ENCODE data around the gene SCN11A. TPM values are rescaled to one million over a fixed set of nuclear protein-coding genes. Genes with fewer than 3 reads are reported as not detected.

Gene SCN11A
- total and polyA plus RNA-seq, 4 donors = 0.06 to 0.18 (median 0.11) TPM

GRCh38 chr3:39082666-39083313, 31.0 kb upstream of the SCN11A start:
- WGBS = over 99% methylated on average over 4 of the region's 4 CpGs
- DNase-seq (ENCODE audit: low spot score) = no peak
- Histone ChIP-seq H3K4me3 (ENCODE audit: low read depth in 1 of 3, low read length in 3 of 3) (no peak overlapping the region), H3K27me3 (ENCODE audit: control insufficient read depth in 4 of 4, insufficient read depth in 4 of 4, low read length in 3 of 4) (no peaks in the 10 kb centered on the region), H3K4me1 (ENCODE audit: control insufficient read depth in 4 of 4, insufficient read depth in 4 of 4, low read length in 3 of 4) (no peaks in the 10 kb centered on the region), H3K36me3 (ENCODE audit: control insufficient read depth in 4 of 4, insufficient read depth in 3 of 4, low read depth in 1 of 4, low read length in 3 of 4) (peaks cover 3 to 38% (median 26%) of the 10 kb centered on the region in 4 donors), H3K9ac (ENCODE audit: low read depth in 1 of 2, low read length in 2 of 2) (no peak overlapping the region), H3K9me3 (ENCODE audit: control insufficient read depth in 4 of 4, low read length in 3 of 4) (no peaks in the 10 kb centered on the region), H3K27ac (ENCODE audit: low read depth in 1 of 2, low read length in 2 of 2) (no peak overlapping the region)
- TF ChIP-seq YY1 (IDR thresholded peaks at IDR 0.05) = no peak
- TF ChIP-seq FOXA1 (IDR thresholded peaks at IDR 0.05) = no peak
- TF ChIP-seq, protein P1, sequence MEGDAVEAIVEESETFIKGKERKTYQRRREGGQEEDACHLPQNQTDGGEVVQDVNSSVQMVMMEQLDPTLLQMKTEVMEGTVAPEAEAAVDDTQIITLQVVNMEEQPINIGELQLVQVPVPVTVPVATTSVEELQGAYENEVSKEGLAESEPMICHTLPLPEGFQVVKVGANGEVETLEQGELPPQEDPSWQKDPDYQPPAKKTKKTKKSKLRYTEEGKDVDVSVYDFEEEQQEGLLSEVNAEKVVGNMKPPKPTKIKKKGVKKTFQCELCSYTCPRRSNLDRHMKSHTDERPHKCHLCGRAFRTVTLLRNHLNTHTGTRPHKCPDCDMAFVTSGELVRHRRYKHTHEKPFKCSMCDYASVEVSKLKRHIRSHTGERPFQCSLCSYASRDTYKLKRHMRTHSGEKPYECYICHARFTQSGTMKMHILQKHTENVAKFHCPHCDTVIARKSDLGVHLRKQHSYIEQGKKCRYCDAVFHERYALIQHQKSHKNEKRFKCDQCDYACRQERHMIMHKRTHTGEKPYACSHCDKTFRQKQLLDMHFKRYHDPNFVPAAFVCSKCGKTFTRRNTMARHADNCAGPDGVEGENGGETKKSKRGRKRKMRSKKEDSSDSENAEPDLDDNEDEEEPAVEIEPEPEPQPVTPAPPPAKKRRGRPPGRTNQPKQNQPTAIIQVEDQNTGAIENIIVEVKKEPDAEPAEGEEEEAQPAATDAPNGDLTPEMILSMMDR (IDR thresholded peaks at IDR 0.05; ENCODE audit: low read depth, low read length, missing input control) = no peak
- TF ChIP-seq RXRA (IDR thresholded peaks at IDR 0.05) = no peak
- no peak for TF ChIP-seq HNF4G (IDR thresholded peaks at IDR 0.05)
- no peak for TF ChIP-seq RAD21 (IDR thresholded peaks at IDR 0.05)
- TF ChIP-seq NR2F2 (IDR thresholded peaks at IDR 0.05) = no peak
- no peak for TF ChIP-seq SP1 (IDR thresholded peaks at IDR 0.05)
- TF ChIP-seq MAX (IDR thresholded peaks at IDR 0.05) = no peak

GRCh38 chr3:39080026-39080425, 28.3 kb upstream of the SCN11A start:
- H3K27ac ChIP-seq (ENCODE audit: low read depth in 1 of 2, low read length in 2 of 2) = no peak overlapping the region
- peaks cover 10 to 36% (median 30%) of the 10 kb centered on the region in 4 donors for H3K36me3 ChIP-seq (ENCODE audit: control insufficient read depth in 4 of 4, insufficient read depth in 3 of 4, low read depth in 1 of 4, low read length in 3 of 4)
- H3K4me1 ChIP-seq (ENCODE audit: control insufficient read depth in 4 of 4, insufficient read depth in 4 of 4, low read length in 3 of 4) = no peaks in the 10 kb centered on the region
- H3K9ac ChIP-seq (ENCODE audit: low read depth in 1 of 2, low read length in 2 of 2) = no peak overlapping the region
- H3K27me3 ChIP-seq (ENCODE audit: control insufficient read depth in 4 of 4, insufficient read depth in 4 of 4, low read length in 3 of 4) = no peaks in the 10 kb centered on the region
- DNase-seq (ENCODE audit: low spot score) = no peak
- H3K9me3 ChIP-seq (ENCODE audit: control insufficient read depth in 4 of 4, low read length in 3 of 4) = no peaks in the 10 kb centered on the region
- TF ChIP-seq, protein P2, sequence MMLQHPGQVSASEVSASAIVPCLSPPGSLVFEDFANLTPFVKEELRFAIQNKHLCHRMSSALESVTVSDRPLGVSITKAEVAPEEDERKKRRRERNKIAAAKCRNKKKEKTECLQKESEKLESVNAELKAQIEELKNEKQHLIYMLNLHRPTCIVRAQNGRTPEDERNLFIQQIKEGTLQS (IDR thresholded peaks at IDR 0.05) = no peak
- TF ChIP-seq ZBTB33 (IDR thresholded peaks at IDR 0.05) (no peak), SP1 (IDR thresholded peaks at IDR 0.05) (no peak), RXRA (IDR thresholded peaks at IDR 0.05) (no peak), EGR1 (IDR thresholded peaks at IDR 0.05; ENCODE audit: low read depth in 2 of 2) (no peak), GABPA (IDR thresholded peaks at IDR 0.05 in 1 of 2, conservative IDR thresholded peaks at IDR 0.05 in 1 of 2) (no peak), RAD21 (IDR thresholded peaks at IDR 0.05) (no peak), NR2F2 (IDR thresholded peaks at IDR 0.05) (no peak), YY1 (IDR thresholded peaks at IDR 0.05) (no peak), HNF4A (conservative IDR thresholded peaks at IDR 0.05) (no peak), JUND (IDR thresholded peaks at IDR 0.05) (no peak), FOXA1 (IDR thresholded peaks at IDR 0.05) (no peak), HNF4G (IDR thresholded peaks at IDR 0.05) (no peak), TAF1 (conservative IDR thresholded peaks at IDR 0.05) (no peak), FOXA2 (IDR thresholded peaks at IDR 0.05) (no peak), MAX (IDR thresholded peaks at IDR 0.05) (no peak)
- TF ChIP-seq, protein P3, sequence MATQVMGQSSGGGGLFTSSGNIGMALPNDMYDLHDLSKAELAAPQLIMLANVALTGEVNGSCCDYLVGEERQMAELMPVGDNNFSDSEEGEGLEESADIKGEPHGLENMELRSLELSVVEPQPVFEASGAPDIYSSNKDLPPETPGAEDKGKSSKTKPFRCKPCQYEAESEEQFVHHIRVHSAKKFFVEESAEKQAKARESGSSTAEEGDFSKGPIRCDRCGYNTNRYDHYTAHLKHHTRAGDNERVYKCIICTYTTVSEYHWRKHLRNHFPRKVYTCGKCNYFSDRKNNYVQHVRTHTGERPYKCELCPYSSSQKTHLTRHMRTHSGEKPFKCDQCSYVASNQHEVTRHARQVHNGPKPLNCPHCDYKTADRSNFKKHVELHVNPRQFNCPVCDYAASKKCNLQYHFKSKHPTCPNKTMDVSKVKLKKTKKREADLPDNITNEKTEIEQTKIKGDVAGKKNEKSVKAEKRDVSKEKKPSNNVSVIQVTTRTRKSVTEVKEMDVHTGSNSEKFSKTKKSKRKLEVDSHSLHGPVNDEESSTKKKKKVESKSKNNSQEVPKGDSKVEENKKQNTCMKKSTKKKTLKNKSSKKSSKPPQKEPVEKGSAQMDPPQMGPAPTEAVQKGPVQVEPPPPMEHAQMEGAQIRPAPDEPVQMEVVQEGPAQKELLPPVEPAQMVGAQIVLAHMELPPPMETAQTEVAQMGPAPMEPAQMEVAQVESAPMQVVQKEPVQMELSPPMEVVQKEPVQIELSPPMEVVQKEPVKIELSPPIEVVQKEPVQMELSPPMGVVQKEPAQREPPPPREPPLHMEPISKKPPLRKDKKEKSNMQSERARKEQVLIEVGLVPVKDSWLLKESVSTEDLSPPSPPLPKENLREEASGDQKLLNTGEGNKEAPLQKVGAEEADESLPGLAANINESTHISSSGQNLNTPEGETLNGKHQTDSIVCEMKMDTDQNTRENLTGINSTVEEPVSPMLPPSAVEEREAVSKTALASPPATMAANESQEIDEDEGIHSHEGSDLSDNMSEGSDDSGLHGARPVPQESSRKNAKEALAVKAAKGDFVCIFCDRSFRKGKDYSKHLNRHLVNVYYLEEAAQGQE (IDR thresholded peaks at IDR 0.05) = no peak
- TF ChIP-seq, protein P1 (IDR thresholded peaks at IDR 0.05; ENCODE audit: low read depth, low read length, missing input control) = no peak
- no peak overlapping the region for H3K4me3 ChIP-seq (ENCODE audit: low read depth in 1 of 3, low read length in 3 of 3)

Data from liver (tissue), 9 donors.